K562 (cell line): ENCODE measurements around the gene DOCK8. TPM values are rescaled to one million over a fixed set of nuclear protein-coding genes. Genes with fewer than 3 reads are reported as not detected.

Experiments used
- CEBPB ChIP-seq: fragments of 450-650 bp; IDR thresholded peaks from 2 replicates; pipeline ENCODE4 v1.6.1; 2016; ENCODE audit warnings: missing genetic modification characterization, missing compliant biosample characterization
- ETV5 ChIP-seq: sonication (generic); formaldehyde crosslinking; IDR thresholded peaks from 2 replicates; pipeline ENCODE4 v1.4.0; 2020; ENCODE audit warnings: low read depth, mild to moderate bottlenecking, missing genetic modification reagents
- HEY1 ChIP-seq: fragments of 250-450 bp; sonication (Bioruptor Pico); IDR thresholded peaks from 2 replicates; pipeline ENCODE4 v1.5.0; 2020; ENCODE audit warnings: mild to moderate bottlenecking, moderate library complexity, borderline replicate concordance
- HNRNPL ChIP-seq: fragments of 200-400 bp; formaldehyde crosslinking; IDR thresholded peaks from 2 replicates; pipeline ENCODE4 v1.6.1; 2017; ENCODE audit warnings: low read depth, mild to moderate bottlenecking, low read length
- KLF1 ChIP-seq: fragments of 450-650 bp; IDR thresholded peaks from 2 replicates; pipeline ENCODE4 v1.6.1; 2016; ENCODE audit warnings: missing genetic modification characterization, missing compliant biosample characterization
- KLF13 ChIP-seq: fragments of 450-650 bp; IDR thresholded peaks from 2 replicates; pipeline ENCODE4 v1.6.1; 2016; ENCODE audit warnings: missing genetic modification characterization, low read depth, mild to moderate bottlenecking, missing compliant biosample characterization, moderate library complexity, borderline replicate concordance
- L3MBTL2 ChIP-seq: fragments of 450-650 bp; IDR thresholded peaks from 2 replicates; pipeline ENCODE4 v1.6.1; 2016; ENCODE audit warnings: mild to moderate bottlenecking, moderate library complexity
- MCM7 ChIP-seq, 2 experiments: fragments of 450-650 bp; IDR thresholded peaks; 2 replicates each; pipeline ENCODE4 v1.6.1; 2016 to 2018
- XRCC3 ChIP-seq: fragments of 450-650 bp; IDR thresholded peaks from 2 replicates; pipeline ENCODE4 v1.6.1; 2017; ENCODE audit warnings: mild to moderate bottlenecking, moderate library complexity
- ZNF507 ChIP-seq: conservative IDR thresholded peaks from 2 replicates; pipeline ENCODE4 v1.6.1; 2017; ENCODE audit warnings: missing genetic modification characterization, missing compliant biosample characterization
- ZZZ3 ChIP-seq: fragments of 450-650 bp; IDR thresholded peaks from 2 replicates; pipeline ENCODE4 v1.6.1; 2016; ENCODE audit warnings: antibody characterized with exemption, mild to moderate bottlenecking, moderate library complexity
- polyA plus RNA-seq, 8 experiments: library from polyadenylated mRNA; depleted of rRNA in 4 of 8; stranded (reverse) in 5 of 8; unstranded in 3 of 8; fragments of >200 nt; fragmentation: Nextera tagmentation in 2 of 8; fragmentation: Illumina TruSeq in 1 of 8; extraction: Ambion mirVana in 2 of 8; extraction: Trizol in 1 of 8; gene quantifications; 2 replicates each; pipeline versions ENCODE4 v1.2.1 to v1.2.3, GENCODE V29; 2011 to 2014; ENCODE audit warnings: inconsistent platforms in 1 of 8, missing spikeins in 1 of 8
- total RNA-seq, 7 experiments: library from RNA; depleted of rRNA in 6 of 7; stranded (reverse); fragments of >200 nt in 6 of 7; fragmentation: Illumina TruSeq in 2 of 7; extraction: Trizol in 2 of 7; gene quantifications; 2 replicates each; pipeline versions ENCODE4 v1.2.1 to v1.2.3, GENCODE V29; 2011 to 2021; ENCODE audit warnings: low replicate concordance in 1 of 7
- TF ChIP-seq, protein P1 (sequence below): fragments of 250-450 bp; sonication (Bioruptor Pico); IDR thresholded peaks from 2 replicates; pipeline ENCODE4 v1.4.0; 2020; ENCODE audit warnings: mild to moderate bottlenecking, moderate library complexity
- TF ChIP-seq, protein P2 (sequence below): fragments of 250-450 bp; sonication (Bioruptor Pico); IDR thresholded peaks from 2 replicates; pipeline ENCODE4 v1.8.0; 2022; ENCODE audit warnings: inconsistent platforms
- TF ChIP-seq, protein P3 (sequence below): fragments of 450-650 bp; IDR thresholded peaks from 2 replicates; pipeline ENCODE4 v1.7.1; 2018; ENCODE audit warnings: mild to moderate bottlenecking, low read depth; ENCODE audit not compliant: partially characterized antibody
- TF ChIP-seq, protein P4 (sequence below): fragments of 250-450 bp; sonication (Bioruptor Pico); IDR thresholded peaks from 2 replicates; pipeline ENCODE4 v1.4.0; 2020; ENCODE audit warnings: mild to moderate bottlenecking
- TF ChIP-seq, protein P5 (sequence below): fragments of 450-650 bp; formaldehyde crosslinking; IDR thresholded peaks from 2 replicates; pipeline ENCODE4 v1.4.0; 2022; ENCODE audit warnings: missing genetic modification characterization

The DOCK8 gene
- total and polyA plus RNA-seq, 9 of the 15 experiments (the other 6 are each of a cell fraction or from before 2014, with no cell fraction given) = 14.4 to 53.8 (median 25.1) TPM

DNA sequence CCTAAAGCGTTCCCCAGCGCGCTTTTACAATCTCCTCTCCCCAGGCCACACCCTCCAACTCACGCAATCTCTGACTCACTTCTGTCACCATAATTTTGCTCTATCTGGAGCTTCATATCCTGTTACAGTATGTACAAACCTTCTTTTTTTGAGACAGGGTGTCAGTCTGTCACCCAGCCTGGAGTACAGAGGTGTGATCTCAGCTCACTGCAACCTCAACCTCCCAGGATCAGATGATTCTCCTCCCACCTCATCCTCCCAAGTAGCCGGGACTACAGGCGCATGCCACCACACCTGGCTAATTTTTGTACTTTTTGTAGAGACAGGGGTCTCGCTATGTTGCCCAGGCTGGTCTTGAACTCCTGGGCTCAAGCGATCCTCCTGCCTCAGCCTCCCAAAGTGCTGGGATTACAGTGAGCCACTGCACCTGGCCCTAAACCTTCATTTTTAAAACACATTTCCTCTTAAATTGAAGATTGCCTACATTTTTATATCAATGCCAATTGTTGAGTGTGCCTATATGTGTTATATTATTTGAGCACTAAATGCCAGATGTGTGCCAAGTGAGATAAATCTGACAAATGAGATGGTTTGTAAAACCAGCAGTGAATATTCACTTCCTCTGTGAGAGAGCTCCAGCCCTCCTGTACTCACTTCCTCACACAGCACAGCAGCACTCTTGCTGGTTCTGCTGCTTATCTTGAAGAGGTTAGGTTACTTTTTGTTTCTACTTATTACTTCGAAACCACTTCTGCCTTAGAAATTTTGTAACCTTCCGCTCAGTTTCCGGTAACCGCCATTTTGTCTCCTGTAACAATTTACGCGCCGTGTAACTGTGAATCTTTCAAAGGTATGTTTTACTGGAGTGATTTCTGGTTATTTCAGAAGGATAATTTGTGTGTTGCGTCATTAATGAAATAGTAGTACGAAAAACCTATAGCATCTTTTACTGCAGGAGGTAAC, 57.9 kb downstream of the DOCK8 start (continued):
- TF ChIP-seq, protein P1, sequence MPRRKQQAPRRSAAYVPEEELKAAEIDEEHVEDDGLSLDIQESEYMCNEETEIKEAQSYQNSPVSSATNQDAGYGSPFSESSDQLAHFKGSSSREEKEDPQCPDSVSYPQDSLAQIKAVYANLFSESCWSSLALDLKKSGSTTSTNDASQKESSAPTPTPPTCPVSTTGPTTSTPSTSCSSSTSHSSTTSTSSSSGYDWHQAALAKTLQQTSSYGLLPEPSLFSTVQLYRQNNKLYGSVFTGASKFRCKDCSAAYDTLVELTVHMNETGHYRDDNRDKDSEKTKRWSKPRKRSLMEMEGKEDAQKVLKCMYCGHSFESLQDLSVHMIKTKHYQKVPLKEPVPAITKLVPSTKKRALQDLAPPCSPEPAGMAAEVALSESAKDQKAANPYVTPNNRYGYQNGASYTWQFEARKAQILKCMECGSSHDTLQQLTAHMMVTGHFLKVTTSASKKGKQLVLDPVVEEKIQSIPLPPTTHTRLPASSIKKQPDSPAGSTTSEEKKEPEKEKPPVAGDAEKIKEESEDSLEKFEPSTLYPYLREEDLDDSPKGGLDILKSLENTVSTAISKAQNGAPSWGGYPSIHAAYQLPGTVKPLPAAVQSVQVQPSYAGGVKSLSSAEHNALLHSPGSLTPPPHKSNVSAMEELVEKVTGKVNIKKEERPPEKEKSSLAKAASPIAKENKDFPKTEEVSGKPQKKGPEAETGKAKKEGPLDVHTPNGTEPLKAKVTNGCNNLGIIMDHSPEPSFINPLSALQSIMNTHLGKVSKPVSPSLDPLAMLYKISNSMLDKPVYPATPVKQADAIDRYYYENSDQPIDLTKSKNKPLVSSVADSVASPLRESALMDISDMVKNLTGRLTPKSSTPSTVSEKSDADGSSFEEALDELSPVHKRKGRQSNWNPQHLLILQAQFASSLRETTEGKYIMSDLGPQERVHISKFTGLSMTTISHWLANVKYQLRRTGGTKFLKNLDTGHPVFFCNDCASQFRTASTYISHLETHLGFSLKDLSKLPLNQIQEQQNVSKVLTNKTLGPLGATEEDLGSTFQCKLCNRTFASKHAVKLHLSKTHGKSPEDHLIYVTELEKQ = no peak
- TF ChIP-seq ZNF507 (no peak), HEY1 (CRISPR knock-in tag) (no peak), KLF13 (tag) (no peak), MCM7 (IDR thresholded peaks at IDR 0.05) (no peak), KLF1 (tag) (no peak), CEBPB (tag) (peak; percentile 80), ZZZ3 (no peak), HNRNPL (no peak), ETV5 (CRISPR knock-in tag) (0 out of 2 replicates have a peak, but pooled peaks have one; percentile 26), XRCC3 (no peak), L3MBTL2 (peak; percentile 53; the same call in 1 of the 2 replicates)
- TF ChIP-seq, protein P2, sequence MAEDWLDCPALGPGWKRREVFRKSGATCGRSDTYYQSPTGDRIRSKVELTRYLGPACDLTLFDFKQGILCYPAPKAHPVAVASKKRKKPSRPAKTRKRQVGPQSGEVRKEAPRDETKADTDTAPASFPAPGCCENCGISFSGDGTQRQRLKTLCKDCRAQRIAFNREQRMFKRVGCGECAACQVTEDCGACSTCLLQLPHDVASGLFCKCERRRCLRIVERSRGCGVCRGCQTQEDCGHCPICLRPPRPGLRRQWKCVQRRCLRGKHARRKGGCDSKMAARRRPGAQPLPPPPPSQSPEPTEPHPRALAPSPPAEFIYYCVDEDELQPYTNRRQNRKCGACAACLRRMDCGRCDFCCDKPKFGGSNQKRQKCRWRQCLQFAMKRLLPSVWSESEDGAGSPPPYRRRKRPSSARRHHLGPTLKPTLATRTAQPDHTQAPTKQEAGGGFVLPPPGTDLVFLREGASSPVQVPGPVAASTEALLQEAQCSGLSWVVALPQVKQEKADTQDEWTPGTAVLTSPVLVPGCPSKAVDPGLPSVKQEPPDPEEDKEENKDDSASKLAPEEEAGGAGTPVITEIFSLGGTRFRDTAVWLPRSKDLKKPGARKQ = no peak
- TF ChIP-seq, protein P3, sequence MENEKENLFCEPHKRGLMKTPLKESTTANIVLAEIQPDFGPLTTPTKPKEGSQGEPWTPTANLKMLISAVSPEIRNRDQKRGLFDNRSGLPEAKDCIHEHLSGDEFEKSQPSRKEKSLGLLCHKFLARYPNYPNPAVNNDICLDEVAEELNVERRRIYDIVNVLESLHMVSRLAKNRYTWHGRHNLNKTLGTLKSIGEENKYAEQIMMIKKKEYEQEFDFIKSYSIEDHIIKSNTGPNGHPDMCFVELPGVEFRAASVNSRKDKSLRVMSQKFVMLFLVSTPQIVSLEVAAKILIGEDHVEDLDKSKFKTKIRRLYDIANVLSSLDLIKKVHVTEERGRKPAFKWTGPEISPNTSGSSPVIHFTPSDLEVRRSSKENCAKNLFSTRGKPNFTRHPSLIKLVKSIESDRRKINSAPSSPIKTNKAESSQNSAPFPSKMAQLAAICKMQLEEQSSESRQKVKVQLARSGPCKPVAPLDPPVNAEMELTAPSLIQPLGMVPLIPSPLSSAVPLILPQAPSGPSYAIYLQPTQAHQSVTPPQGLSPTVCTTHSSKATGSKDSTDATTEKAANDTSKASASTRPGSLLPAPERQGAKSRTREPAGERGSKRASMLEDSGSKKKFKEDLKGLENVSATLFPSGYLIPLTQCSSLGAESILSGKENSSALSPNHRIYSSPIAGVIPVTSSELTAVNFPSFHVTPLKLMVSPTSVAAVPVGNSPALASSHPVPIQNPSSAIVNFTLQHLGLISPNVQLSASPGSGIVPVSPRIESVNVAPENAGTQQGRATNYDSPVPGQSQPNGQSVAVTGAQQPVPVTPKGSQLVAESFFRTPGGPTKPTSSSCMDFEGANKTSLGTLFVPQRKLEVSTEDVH = no peak
- TF ChIP-seq, protein P4, sequence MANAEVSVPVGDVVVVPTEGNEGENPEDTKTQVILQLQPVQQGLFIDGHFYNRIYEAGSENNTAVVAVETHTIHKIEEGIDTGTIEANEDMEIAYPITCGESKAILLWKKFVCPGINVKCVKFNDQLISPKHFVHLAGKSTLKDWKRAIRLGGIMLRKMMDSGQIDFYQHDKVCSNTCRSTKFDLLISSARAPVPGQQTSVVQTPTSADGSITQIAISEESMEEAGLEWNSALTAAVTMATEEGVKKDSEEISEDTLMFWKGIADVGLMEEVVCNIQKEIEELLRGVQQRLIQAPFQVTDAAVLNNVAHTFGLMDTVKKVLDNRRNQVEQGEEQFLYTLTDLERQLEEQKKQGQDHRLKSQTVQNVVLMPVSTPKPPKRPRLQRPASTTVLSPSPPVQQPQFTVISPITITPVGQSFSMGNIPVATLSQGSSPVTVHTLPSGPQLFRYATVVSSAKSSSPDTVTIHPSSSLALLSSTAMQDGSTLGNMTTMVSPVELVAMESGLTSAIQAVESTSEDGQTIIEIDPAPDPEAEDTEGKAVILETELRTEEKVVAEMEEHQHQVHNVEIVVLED (CRISPR knock-in tag) = no peak
- TF ChIP-seq, protein P5, sequence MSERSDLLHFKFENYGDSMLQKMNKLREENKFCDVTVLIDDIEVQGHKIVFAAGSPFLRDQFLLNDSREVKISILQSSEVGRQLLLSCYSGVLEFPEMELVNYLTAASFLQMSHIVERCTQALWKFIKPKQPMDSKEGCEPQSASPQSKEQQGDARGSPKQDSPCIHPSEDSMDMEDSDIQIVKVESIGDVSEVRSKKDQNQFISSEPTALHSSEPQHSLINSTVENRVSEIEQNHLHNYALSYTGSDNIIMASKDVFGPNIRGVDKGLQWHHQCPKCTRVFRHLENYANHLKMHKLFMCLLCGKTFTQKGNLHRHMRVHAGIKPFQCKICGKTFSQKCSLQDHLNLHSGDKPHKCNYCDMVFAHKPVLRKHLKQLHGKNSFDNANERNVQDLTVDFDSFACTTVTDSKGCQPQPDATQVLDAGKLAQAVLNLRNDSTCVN (CRISPR knock-in tag) = no peak
